Measurements from ENCODE around the gene HLA-DOB.

Gene HLA-DOB

GRCh38 chr6:32816746-32817204 lies at the start of gene HLA-DOB:
HLA-DOB (minus strand) TSS chr6:32817002; CDS start chr6:32816951, 51 bp downstream.
- DNase-seq = no peak

- no peak for DNase-seq
Observed at GRCh38 chr6:32865724-32866443, 49.1 kb upstream of the HLA-DOB start.

- DNase-seq = no peak
Observed at GRCh38 chr6:32862725-32863124, 45.9 kb upstream of the HLA-DOB start.

GRCh38 chr6:32860674-32861073 lies 43.9 kb upstream of the HLA-DOB start:
- DNase-seq = no peak

GRCh38 chr6:32858194-32858593 lies 41.4 kb upstream of the HLA-DOB start:
- no peak for DNase-seq

GRCh38 chr6:32857156-32857891 lies 40.5 kb upstream of the HLA-DOB start:
- no peak for DNase-seq

- DNase-seq = no peak
Observed at GRCh38 chr6:32855467-32856174, 38.8 kb upstream of the HLA-DOB start.

- no peak for DNase-seq
Observed at GRCh38 chr6:32854376-32855178, 37.8 kb upstream of the HLA-DOB start.

- peak; percentile 85 for DNase-seq
Observed at GRCh38 chr6:32853541-32854375, 37.0 kb upstream of the HLA-DOB start, which contains the start of the genes PSMB9 and TAP1. PSMB9 (plus strand) TSS chr6:32854192; CDS start chr6:32854230, 38 bp downstream. TAP1 (minus strand) TSS chr6:32853704; CDS start chr6:32853636, 68 bp downstream.

- DNase-seq = no peak
Observed at GRCh38 chr6:32852844-32853540, 36.2 kb upstream of the HLA-DOB start.

- no peak for DNase-seq
Observed at GRCh38 chr6:32852018-32852843, 35.4 kb upstream of the HLA-DOB start.

GRCh38 chr6:32851025-32851424 lies 34.2 kb upstream of the HLA-DOB start:
- no peak for DNase-seq

GRCh38 chr6:32849126-32849525 lies 32.3 kb upstream of the HLA-DOB start:
- DNase-seq = no peak

GRCh38 chr6:32847795-32848194 lies 31.0 kb upstream of the HLA-DOB start:
- DNase-seq = no peak

- DNase-seq = no peak
Observed at GRCh38 chr6:32847004-32847403, 30.2 kb upstream of the HLA-DOB start.

GRCh38 chr6:32845384-32845884 lies 28.6 kb upstream of the HLA-DOB start:
- DNase-seq = no peak

GRCh38 chr6:32844839-32845383 lies 28.1 kb upstream of the HLA-DOB start:
- DNase-seq = no peak

GRCh38 chr6:32843979-32844838 lies 27.4 kb upstream of the HLA-DOB start, which contains the start of gene PSMB8:
PSMB8 (minus strand) TSS chr6:32844047; CDS start chr6:32843996, 51 bp downstream.
- DNase-seq = peak; percentile 92

Measured in NCI-H1436 treated with DMSO at 0.1 percent for 48 hours (cell line).